Hepatocyte (in vitro differentiated cells): ENCODE data around the gene MMRN2. TPM values are rescaled to one million over a fixed set of nuclear protein-coding genes. Genes with fewer than 3 reads are reported as not detected.

Experiments used
- DNase-seq: peaks from one replicate; pipeline ENCODE4 v3.0.0-alpha.2; 2016; ENCODE audit warnings: low spot score
- H2AFZ ChIP-seq: fragments of 200-600 bp; sonication (generic); 2 replicates; pipeline ENCODE4 v1.6.0; 2016; ENCODE audit warnings: antibody characterized with exemption, mild to moderate bottlenecking
- H3K27ac ChIP-seq: fragments of 200-600 bp; sonication (generic); 2 replicates; pipeline ENCODE4 v1.5.1; 2016; ENCODE audit warnings: mild to moderate bottlenecking
- H3K27me3 ChIP-seq: fragments of 200-600 bp; sonication (generic); 2 replicates; pipeline ENCODE4 v1.6.1; 2016
- H3K36me3 ChIP-seq: fragments of 200-600 bp; sonication (generic); replicated peaks from 2 replicates; pipeline ENCODE4 v1.5.1; 2016; ENCODE audit warnings: low read depth; ENCODE audit not compliant: insufficient read depth
- H3K4me1 ChIP-seq: fragments of 200-600 bp; sonication (generic); 2 replicates; pipeline ENCODE4 v1.5.1; 2016; ENCODE audit warnings: mild to moderate bottlenecking, moderate library complexity; ENCODE audit not compliant: insufficient read depth
- H3K4me2 ChIP-seq: fragments of 200-600 bp; sonication (generic); 2 replicates; pipeline ENCODE4 v1.6.0; 2016
- H3K4me3 ChIP-seq: fragments of 200-600 bp; sonication (generic); 2 replicates; pipeline ENCODE4 v1.5.1; 2016; ENCODE audit warnings: mild to moderate bottlenecking
- H3K79me2 ChIP-seq: fragments of 200-600 bp; sonication (generic); 2 replicates; pipeline ENCODE4 v1.6.0; 2017; ENCODE audit warnings: mild to moderate bottlenecking
- H3K9me2 ChIP-seq: fragments of 200-600 bp; sonication (generic); replicated peaks from 2 replicates; pipeline ENCODE4 v1.6.0; 2017; ENCODE audit warnings: mild to moderate bottlenecking; ENCODE audit not compliant: insufficient read depth
- H3K9me3 ChIP-seq: fragments of 200-600 bp; sonication (generic); 2 replicates; pipeline ENCODE4 v1.5.1; 2016; ENCODE audit warnings: low read depth, mild to moderate bottlenecking
- H4K20me1 ChIP-seq: fragments of 200-600 bp; sonication (generic); 2 replicates; pipeline ENCODE4 v1.6.0; 2016; ENCODE audit warnings: mild to moderate bottlenecking; ENCODE audit not compliant: insufficient read depth, poor library complexity, severe bottlenecking
- CTCF ChIP-seq: fragments of 200-600 bp; sonication (generic); IDR thresholded peaks from 2 replicates; pipeline ENCODE4 v1.5.1; 2016; ENCODE audit warnings: antibody characterized with exemption, mild to moderate bottlenecking; ENCODE audit not compliant: poor library complexity
- EZH2 ChIP-seq: fragments of 200-600 bp; sonication (generic); IDR thresholded peaks from 2 replicates; pipeline ENCODE4 v1.6.1; 2016; ENCODE audit warnings: antibody characterized with exemption, mild to moderate bottlenecking, borderline replicate concordance
- EZH2phosphoT487 ChIP-seq: fragments of 200-600 bp; sonication (generic); IDR thresholded peaks from one replicate; pipeline ENCODE4 v1.6.1; 2018; ENCODE audit warnings: antibody characterized with exemption, mild to moderate bottlenecking, low read depth, moderate library complexity; ENCODE audit not compliant: unreplicated experiment, severe bottlenecking
- WGBS: methylation state at CpG from one replicate; pipeline ENCODE4 v1.1.6; 2016; ENCODE audit warnings: low lambda C conversion rate; ENCODE audit errors: missing lambda C conversion rate; 5-methylcytosine and 5-hydroxymethylcytosine counted together
- polyA plus RNA-seq: library from polyadenylated mRNA; unstranded; fragments of >200 nt; fragmentation: Nextera tagmentation; extraction: Ambion mirVana; gene quantifications from 2 replicates; pipeline ENCODE4 v1.2.1, GENCODE V29; 2016
- total RNA-seq: library from RNA; depleted of rRNA; stranded (reverse); fragments of >200 nt; gene quantifications from 2 replicates; pipeline ENCODE4 v1.2.3, GENCODE V29; 2014

Gene MMRN2
- total and polyA plus RNA-seq, 2 experiments from 2014 or later, result 1.9 to 2.2 TPM

DNA sequence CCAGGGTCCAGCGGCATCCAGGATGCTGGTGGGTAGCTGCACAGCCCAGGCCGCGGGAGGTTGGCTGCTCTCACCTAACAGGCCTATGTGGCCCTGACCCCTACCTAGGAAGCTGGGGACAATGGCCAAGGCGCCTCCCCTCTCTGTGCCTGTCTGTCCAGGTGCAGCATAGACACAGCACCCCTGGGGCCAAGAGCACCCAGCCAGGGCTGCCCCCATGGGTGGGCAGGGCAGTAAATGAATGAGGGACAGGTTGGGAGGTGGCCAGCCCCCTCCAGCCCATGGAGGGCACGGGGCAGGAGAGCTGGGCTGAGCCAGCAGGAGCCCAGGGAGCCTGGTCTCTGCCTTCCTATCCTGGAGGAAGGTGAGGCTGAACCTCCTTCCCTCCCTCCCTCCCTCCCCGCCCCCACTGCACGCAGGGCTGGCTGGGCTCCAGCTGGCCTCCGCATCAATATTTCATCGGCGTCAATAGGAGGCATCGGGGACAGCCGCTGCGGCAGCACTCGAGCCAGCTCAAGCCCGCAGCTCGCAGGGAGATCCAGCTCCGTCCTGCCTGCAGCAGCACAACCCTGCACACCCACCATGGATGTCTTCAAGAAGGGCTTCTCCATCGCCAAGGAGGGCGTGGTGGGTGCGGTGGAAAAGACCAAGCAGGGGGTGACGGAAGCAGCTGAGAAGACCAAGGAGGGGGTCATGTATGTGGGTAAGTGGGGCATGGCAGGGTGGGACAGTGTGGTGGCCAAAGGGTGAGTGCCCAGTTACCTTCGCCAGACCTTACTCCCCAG, 893 bp upstream of the MMRN2 start, which contains the start of gene SNCG:
SNCG (plus strand) TSS at position 484 of the 785 bp plus-strand sequence; CDS start at position 583, 99 bp downstream.
- peaks cover 35% of the 10 kb centered on the region for H3K4me1 ChIP-seq
- peak within 1 kb of the TSS; percentile 37 for H3K27ac ChIP-seq
- TF ChIP-seq CTCF (no peak), EZH2phosphoT487 (no peak), EZH2 (no peak)
- 68% methylated on average over 21 of the region's 22 CpGs for WGBS
- no peaks in the 10 kb centered on the region for H3K36me3 ChIP-seq
- no peaks in the 10 kb centered on the region for H3K27me3 ChIP-seq
- DNase-seq, result no peak
- H3K4me2 ChIP-seq, result peak within 1 kb of the TSS; percentile 56
- no peaks in the 10 kb centered on the region for H3K9me2 ChIP-seq
- H2AFZ ChIP-seq, result no peak within 1 kb of the TSS
- no peaks in the 10 kb centered on the region for H3K9me3 ChIP-seq
- H4K20me1 ChIP-seq, result no peaks in the 10 kb centered on the region
- H3K4me3 ChIP-seq, result no peak within 1 kb of the TSS
- no peaks in the 10 kb centered on the region for H3K79me2 ChIP-seq

- WGBS, result 91% methylated on average over 7 of the region's 7 CpGs
- Histone ChIP-seq H3K9me2 (no peaks in the 10 kb centered on the region), H4K20me1 (no peaks in the 10 kb centered on the region), H2AFZ (no peak overlapping the region), H3K4me3 (no peak overlapping the region), H3K4me2 (no peak overlapping the region), H3K36me3 (no peaks in the 10 kb centered on the region), H3K4me1 (peaks cover 35% of the 10 kb centered on the region), H3K9me3 (no peaks in the 10 kb centered on the region), H3K79me2 (no peaks in the 10 kb centered on the region), H3K27me3 (no peaks in the 10 kb centered on the region), H3K27ac (no peak overlapping the region)
- DNase-seq, result no peak
- TF ChIP-seq EZH2, result no peak
- no peak for TF ChIP-seq EZH2phosphoT487
- TF ChIP-seq CTCF, result no peak
Observed at GRCh38 chr10:86956848-86957448, 467 bp downstream of the MMRN2 start.

- H3K9me2 ChIP-seq, result no peaks in the 10 kb centered on the region
- H3K4me2 ChIP-seq, result no peak overlapping the region
- H2AFZ ChIP-seq, result no peak overlapping the region
- TF ChIP-seq EZH2 (no peak), EZH2phosphoT487 (no peak), CTCF (no peak)
- H3K79me2 ChIP-seq, result no peaks in the 10 kb centered on the region
- 69% methylated on average over 7 of the region's 7 CpGs for WGBS
- DNase-seq, result no peak
- H4K20me1 ChIP-seq, result no peaks in the 10 kb centered on the region
- H3K4me3 ChIP-seq, result no peak overlapping the region
- peaks cover 35% of the 10 kb centered on the region for H3K4me1 ChIP-seq
- H3K36me3 ChIP-seq, result no peaks in the 10 kb centered on the region
- no peaks in the 10 kb centered on the region for H3K27me3 ChIP-seq
- H3K9me3 ChIP-seq, result no peaks in the 10 kb centered on the region
- no peak overlapping the region for H3K27ac ChIP-seq
Observed at GRCh38 chr10:86956195-86956847, 1.1 kb downstream of the MMRN2 start.
